IPS-NIHi7 (cell line): Measurements from ENCODE around the gene SLC47A2.
"Not testable (repeated sequence)": the region's sequence is repeated elsewhere in the genome, so short reads cannot be mapped to it uniquely, and the experiment has no call there.

Experiments
- DNase-seq: peaks from one replicate; pipeline ENCODE4 v3.0.0; 2012; ENCODE audit warnings: mixed read lengths; ENCODE audit errors: extremely low spot score

SLC47A2 gene, protein sequence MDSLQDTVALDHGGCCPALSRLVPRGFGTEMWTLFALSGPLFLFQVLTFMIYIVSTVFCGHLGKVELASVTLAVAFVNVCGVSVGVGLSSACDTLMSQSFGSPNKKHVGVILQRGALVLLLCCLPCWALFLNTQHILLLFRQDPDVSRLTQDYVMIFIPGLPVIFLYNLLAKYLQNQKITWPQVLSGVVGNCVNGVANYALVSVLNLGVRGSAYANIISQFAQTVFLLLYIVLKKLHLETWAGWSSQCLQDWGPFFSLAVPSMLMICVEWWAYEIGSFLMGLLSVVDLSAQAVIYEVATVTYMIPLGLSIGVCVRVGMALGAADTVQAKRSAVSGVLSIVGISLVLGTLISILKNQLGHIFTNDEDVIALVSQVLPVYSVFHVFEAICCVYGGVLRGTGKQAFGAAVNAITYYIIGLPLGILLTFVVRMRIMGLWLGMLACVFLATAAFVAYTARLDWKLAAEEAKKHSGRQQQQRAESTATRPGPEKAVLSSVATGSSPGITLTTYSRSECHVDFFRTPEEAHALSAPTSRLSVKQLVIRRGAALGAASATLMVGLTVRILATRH

DNA sequence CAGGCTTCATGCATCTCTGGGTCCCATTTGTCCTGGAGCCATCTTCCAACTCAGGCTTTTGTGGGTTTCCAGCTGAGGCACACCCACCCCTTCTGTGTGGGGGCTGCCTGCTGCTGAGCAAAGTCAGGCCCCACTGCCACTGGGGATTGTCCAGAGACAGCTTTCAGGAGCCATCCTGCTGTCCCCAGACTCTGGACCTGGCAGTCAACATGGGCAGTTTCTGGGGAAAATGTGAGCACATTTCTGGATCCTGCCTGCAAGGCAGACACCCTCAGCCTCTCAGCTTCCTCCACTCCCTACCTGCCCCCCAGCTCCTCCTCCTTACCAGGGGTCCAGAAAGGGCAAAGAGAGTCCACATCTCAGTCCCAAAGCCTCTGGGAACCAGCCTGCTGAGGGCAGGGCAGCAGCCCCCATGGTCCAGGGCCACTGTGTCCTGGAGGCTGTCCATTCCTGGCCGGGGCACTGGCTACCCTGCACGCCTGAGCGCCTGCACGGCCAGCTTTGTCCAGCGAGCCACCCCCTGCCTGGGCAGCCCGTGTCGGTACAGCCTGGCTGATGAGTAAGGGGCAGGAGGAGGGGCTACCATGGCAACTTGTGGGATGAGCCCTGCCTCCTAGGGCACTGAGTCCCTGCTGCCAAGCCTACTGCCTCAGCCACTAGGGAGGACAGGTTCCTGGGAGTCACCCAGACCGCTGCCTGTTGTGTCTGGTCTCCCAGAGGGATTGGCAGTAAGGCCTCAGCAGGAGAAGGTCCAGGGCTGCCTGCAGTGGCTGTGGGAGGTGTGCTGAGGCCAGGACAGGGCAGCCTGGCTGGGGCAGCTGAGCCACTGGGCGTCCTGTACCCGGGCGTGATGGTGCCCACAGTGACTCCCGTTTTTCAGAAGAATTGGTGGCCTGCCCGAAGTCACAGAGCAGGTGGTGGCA, at the start of gene SLC47A2:
SLC47A2 (minus strand) TSS at position 477 of the 923 bp plus-strand sequence; CDS start at position 448, 29 bp downstream.
- DNase-seq: no peak

DNA sequence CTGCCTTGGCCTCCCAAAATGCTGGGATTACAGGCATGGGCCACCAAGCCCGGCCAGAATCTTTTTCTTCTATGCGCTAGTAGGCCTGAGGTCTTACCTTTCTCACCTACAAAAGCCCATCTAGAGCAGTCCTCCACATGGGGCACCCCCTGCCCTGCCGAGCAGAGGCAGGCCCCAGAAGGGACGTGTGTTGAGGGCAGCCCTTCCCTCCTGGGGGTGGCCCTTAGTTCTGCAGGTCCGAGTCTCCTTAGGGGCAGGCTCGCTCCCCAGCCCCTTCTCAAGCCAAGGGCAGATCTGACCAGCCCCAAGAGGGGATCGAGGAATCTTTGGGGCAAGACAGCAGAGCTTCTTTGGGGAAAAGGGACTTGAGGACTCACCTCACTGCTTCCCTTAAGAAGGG, 49.6 kb upstream of the SLC47A2 start:
- no peak for DNase-seq

DNA sequence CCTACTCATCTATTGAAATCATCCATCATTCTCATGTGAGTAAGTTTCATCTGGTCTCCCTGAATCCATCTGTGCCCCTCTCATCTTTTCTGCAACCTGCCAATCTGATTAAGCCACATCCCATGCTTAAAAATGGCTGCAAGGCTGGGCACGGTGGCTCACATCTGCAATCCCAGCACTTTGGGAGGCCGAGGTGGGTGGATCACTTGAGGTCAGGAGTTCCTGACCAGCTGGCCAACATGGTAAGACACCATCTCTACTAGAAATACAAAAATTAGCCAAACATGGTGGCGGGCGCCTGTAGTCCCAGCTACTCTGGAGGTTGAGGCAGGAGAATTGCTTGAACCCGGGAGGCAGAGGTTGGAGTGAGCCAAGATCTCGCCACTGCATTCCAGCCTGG, 47.6 kb upstream of the SLC47A2 start:
- not testable (repeated sequence) for DNase-seq

DNA sequence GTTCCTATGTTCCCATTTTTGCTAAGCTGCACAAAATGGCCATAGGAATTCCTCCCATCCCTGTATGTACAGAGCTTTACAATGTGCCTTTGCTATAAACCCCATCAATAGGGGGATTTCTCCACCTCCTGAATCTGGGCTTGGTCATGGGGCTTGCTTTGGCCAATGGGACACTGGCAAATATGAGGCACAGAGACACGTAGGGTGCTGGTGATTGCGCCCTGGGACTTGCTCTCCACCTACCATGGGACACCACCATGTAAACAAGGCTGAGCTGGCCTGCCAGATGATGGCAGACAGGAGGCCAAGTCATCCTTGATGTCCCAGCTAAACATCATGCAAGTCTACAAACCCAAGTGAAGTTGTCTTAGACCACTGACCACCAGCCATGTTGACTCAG, 47.0 kb upstream of the SLC47A2 start:
- DNase-seq: no peak

DNA sequence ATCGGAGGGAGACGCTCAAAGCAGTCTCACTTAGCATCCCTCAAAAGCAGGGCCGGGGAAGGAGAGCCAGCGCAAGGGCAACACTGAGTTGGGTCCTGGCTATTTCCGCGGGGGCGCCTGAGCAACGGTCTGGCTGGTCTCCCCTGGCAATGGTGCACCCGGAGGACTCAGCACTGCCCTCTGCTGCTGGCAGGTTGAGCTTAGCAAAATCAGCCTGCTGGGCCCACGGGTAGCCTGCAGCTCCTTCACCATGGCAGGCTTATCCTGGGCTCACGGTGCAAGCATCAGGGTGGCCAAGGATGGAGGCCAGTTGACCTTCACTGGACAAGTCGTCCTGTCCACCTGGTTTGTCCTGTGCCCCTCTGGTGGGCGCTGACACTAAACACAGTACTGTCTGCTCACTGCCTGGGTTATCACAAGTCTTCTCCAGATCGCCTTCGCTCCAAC, 46.2 kb upstream of the SLC47A2 start:
- peak; percentile 95 for DNase-seq

DNA sequence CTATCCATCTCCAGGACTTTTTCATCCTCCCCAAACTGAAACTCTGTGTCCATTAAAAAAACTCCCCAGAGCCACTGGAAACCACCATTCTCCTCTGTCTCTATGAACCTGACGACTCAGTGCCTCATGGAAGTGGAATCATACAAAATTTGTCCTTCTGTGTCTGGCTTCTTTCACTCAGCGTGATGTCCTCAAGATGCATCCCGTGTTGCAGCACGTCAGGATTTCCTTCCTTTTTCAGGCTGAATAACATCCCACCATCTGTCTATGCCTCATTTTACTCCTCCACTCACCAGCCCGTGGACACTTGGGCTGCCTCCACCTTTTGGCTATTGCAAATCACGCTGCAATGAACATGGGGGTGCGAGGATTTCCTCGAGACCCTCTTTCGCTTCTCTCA, 44.4 kb upstream of the SLC47A2 start:
- no peak for DNase-seq

DNA sequence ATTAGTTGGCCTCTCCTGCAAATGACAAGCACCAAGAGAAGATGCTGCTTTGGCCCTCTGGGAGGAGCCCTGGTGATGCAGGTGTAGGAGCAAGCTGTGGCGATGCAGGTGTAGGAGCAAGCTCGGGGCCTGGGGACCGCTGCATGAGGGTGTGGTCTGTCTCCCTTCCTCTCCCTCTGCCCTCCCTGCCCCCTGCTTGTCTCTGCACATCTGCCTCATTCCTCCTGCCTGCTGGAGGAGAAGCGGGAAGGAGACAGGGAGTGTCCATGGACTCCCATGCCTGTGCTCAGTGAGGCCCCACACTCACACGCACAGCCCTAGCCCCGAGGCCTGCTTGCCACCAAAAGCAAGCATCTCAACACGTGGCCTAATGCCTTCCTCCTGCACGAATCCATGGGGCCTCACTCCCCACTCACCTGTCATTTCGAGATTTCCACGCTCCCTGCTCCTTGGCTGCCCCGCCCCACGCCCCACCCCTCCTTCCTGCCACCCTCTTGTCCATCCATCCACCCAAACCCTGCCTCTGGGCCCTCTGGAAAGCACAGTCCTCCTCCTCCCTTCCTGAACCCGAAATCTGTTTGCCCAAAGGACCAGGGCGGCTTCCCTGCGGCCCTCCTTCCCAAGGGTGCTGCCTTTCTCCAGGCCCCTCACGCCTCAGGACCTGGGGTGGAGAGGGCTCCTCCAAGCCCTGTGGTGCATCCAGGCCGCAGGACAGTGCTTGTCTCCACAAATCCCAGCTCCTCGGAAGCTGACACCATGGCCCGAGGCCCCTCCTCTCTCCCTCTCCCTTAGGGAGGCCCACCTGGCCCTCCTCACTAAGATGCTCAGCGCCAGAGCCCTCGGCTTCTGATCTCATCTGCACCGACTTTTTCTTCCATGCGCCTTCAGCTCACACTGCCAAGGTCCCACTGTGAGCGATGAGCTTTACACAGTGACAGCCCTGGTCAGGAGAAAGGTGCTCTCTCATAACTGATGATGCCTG, 43.5 kb upstream of the SLC47A2 start:
- no peak for DNase-seq

DNA sequence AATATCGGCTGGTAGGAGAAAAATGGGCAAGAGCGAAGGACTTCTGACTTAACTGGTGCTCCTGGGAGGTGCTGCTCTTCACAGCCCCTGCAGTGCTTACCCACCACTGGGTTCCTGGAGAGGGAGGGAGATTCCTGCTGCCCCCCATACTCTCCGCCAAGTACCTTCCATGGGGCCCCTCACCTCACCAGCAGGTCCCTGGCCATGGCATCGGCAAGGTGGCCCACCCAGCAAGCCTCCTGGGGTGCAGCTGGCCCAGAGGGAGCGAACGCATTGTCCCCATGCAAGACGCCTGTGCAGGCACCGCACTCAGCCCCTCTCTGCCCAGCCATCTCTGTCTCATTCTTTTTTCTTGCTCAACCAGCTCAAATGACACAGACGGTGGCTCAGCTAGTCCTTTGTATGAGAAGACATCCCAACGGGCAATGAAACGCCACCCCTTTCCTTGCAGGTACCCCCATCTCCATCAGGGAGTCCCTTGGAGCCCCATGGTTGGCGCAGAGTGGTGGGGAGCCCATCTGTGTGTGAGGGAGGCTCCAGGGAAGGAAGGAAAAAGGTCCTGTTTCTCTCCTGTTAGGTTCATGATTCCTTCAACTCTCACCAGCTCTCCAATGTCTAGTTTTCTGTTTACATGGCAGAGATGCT, 41.3 kb upstream of the SLC47A2 start:
- DNase-seq: no peak

DNA sequence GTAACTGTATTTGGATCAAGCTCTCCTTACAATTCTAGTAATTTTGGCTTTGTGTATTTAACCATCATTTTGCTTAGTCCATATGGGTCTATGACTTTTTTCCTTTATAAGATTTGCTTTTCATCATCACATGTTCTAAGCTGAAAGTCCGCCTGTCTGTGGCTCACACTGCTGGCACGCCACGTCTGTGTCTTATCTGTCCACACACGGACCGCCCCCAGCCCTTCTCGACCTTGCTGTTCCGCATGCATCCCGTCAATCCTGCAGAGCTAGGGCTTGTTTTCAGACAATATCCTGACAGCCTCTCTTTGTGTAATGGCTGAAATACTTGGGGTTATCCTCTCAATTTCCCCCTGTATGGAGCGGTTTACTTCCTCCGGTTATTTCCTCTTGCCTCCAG, 40.2 kb upstream of the SLC47A2 start:
- DNase-seq: no peak

DNA sequence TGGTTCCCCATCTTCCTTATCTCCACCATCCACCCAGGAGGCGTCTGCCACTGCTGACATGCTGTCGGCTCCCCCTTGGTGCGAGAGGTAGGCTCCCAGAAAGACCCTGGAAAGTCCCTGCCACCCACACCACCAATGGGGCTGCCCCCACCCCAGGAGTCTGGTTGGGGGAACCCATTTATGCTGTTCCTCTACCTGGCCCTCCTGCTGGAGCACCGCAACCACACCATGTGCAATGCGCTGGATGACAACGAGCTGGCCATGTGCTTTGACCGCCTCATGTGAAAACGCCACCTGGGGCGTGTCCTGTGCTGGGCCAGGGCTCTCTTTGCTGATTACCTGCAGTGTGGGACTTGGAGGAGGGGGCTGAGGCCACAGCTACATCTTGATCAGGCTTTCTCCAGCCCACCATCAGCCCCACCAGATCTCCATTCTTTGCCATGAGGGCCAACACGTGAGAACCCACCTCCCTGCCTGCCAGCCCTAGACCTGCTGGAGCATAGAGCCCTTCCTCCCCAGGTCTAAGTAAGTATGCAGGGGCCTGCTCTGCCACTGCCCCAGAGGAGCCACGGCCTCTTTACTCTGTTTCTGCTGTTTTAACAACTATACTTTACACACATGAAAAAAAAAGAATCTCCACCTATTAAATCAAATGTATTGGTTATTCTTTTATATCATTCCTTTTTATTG, 39.6 kb upstream of the SLC47A2 start:
- DNase-seq: no peak

DNA sequence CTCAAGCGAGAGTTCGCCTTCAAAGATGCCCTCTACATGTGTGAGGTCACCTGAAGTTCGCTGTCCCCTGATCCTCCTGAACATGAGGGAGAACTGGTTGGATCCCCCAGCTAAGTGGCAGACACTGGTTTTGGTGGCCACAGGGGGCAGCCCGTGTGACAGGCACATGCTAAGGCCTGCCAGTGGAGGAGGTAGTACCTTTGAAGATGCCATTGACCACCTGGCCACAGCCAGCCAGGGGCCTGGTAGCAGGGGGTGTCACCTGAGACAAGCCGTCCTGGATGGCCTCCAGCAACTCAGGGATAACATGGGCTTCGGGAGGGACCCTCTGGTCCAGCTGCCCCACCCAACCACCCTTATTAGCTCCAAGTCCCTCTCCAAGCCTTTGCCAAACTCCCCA, 39.0 kb upstream of the SLC47A2 start:
- DNase-seq: no peak

DNA sequence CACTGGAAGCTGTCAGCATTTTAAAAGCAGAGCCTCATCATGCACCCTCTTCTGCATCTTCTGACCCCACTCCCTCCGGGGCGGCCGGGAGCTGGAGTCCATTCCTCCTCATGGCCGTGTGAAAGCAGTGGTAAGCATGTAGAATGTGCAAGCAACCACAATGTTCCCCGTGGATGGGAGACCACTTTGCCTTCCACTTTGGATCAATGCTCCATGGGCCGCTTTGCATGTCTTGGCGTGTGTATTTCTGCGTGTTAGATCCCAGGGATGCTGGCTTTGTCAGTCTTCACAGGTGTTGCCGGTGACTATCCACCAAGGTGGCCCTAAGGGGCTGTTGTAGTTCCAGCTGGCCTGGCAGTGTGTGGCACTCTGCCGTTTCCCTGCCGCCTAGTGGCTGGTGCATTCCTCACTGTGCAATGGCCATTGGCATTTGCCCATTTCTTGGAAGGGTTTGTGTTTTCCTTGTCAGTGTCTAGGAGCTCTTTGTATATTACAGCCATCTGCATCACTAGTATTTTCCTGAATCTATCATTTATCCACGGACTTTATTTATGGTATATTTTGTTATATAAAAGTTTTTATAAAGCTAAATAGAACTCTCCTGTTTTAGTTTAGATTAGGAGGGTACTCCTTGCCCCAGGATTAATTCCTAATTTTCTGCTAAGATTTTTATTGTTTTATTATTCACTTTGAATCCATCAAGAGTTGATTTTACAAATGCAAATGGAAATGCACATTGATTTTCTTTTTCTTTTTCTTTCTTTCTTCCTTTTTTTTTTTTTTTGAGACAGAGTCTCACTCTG, 37.5 kb upstream of the SLC47A2 start:
- DNase-seq: no peak

DNA sequence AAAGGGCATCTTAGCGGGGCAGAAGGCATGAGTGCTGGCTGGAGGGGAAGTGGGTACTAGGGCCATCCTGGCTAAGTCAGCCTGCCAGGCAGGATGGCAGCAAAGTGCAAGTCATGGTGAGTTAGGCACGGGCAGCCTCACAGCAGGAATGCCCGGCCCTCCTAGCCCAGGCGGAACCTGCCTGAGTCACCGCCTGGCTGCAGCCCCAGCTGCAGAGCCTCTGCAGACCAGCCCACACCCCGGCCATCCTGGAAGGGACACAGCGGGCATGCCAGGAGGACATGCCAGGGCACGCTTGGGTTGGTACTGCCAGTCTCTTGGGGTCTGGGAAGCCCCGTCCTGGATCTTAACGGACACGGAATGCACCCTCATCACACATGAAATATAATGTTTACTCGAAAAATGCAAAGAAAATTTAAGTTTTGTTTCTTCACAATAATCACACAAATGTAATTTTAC, 36.7 kb upstream of the SLC47A2 start:
- no peak for DNase-seq

DNA sequence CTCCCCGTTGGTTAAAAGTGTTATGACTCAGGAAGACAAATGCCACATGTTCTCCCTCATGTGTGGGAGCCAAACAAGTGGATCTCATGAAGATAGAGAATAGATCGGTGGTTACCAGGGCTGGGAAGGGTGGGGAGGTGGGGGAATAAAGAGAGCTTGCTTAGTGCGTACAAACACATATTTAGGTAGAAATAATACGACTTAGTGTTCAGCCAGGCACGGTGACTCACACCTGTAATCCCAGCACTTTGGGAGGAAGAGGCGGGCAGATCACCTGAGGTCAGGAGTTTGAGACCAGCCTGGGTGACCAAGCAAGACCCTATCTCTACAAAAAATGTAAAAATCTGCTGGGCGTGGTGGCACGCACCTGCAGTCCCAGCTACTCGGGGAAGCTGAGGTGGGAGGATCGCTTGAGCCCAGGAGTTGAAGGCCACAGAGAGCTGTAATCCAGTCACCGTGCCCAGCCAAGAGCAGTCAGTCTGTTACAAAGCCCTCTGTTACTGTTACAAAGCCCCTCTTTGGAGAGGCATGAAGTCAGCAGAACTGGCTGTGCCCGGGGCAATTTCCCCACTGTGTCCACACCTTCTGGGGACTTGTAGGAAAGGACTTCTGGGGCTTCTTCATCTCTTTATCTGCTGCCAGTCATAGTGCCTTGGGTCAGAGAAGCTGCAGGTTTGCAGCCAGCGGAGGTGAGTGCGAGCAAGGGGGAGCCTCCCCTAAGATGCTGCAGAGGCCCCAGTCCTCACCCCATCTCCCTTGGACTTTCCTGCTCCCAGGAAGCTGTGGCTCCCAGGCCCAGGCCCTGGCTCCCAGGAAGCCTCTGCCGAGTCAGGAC, 36.0 kb upstream of the SLC47A2 start:
- no peak for DNase-seq

DNA sequence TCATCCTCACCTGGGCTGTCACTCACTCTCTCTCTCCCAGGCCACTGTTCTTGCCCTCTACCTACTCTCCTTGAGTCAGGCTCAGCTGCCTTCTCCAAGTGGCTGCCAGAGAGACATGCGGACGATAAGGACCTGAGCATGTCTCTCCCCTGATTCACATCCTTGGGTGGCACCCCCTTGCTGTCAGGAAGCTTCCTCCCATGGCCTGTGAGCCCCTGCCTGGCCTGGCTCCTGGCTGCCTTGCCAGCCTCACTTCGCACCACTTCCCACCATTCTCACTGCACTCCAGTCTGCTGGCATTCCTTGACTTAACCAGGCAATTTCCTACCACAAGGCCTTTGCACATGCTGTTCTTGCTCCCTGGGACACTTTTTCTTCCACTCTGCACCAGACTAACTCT, 34.5 kb upstream of the SLC47A2 start:
- no peak for DNase-seq

DNA sequence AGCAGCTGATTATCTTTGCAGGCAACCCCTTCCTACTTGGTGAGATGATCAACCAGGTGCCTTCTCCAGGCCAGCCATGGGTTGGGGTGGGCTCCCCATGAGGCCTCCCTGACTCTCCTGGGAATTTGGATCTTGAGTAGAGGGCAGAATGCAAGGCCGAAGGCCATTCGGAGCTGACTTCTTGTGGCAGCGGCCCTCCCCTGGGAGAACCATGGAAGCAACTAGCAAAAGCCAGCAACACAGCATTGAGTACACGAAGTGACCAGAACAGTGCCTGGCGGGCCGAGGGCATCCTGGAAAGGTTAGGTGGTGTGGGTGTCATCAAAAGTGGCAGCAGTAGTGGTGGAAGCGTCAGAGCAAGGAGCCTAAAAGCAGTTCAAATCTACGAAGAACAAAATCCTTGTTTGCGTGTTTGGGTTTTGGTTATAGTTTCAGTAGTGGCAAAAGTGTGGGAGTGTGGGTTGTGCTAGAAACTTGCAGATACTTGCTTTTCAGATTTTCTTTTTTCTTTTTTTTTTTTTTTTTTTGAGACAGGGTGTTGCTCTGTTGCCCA, 33.7 kb upstream of the SLC47A2 start:
- no peak for DNase-seq

DNA sequence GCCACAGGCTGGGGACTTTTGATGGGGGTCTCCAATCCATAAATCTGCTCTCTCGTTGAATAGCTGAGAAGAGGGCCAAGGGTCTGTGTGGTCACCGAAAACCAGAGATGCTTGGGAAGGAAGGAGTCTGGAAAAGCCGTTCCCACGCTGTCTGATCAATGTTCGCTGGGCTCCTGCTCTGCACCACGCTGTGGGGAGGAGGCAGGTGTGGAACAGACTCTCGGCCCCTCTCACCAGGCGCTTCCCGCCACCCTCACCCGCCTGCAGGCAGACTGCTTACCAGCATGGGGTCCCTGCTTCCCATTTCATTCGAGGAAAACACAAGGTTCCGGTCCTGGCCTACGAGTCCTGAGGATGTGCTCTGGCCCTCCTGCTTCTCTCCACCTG, 32.4 kb upstream of the SLC47A2 start:
- DNase-seq: no peak
